HG02981 (cell line): ENCODE data around the gene GNAZ.
A peak's percentile ranks its signal among the peaks of the same experiment; 100 is the strongest.
"Not testable (repeated sequence)": the region's sequence is repeated elsewhere in the genome, so short reads cannot be mapped to it uniquely, and the experiment has no call there.

Experiments
- ATAC-seq: cut with Tn5 transposase; IDR thresholded peaks from one replicate; pipeline ENCODE4 v1.9.1; 2021; ENCODE audit warnings: mild to moderate bottlenecking, moderate library complexity; ENCODE audit not compliant: unreplicated experiment

The GNAZ gene

DNA sequence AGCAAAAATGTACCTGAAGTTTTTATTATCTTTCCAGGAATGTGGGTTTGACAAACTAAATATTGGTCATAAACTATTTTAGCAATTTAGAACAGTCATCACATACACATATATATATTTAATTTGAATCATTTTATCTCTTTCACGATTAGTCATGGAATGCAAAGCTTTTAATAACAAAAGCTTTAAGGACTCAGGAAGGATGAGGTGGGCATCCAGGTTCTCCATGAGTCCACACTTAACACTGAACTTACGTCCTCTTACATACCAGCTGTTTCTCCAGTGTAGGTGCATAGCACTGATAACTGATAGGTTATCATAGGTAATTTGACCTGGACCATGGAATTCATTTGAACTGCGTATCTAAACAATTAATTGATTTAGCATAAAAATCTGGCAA lies 28.1 kb upstream of the GNAZ start:
- no peak for ATAC-seq

DNA sequence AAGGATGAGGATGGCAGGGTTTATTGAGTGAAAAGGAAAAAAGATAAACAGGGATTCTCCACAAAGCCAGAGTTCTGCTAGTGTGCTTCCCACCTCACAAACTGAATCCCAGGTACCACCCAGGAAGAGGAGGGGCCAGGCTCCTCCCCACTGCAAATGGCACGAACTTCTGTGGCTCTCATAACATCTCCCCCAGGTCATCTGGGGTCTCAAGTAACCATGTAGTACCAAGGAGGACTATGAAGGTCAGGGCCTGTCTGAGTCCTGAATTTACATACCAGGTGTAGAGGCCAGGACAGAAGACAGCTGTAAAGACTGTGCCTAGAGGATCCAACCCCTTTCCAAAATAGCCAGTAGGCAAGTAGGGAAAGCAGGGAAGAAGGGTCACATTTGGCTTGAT lies 25.7 kb upstream of the GNAZ start:
- ATAC-seq: no peak

DNA sequence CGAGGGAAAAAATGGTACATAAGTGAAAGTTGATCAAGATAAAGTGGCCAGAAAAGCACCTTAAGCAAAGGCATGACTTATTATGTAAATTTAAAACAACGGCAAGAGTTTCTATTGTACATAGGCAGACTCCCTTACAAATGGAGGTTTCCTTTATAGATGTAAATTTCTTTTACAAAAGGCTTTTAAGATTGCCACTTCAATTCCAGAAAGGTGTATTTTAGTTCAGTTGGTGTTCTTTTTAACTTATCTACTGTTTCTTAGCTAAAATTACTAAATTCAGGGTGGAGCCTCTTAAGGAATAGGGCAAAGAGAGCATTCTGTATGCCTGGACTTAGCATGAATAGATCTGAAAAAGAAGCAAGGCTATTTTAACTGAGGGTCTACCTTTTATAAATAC lies 24.9 kb upstream of the GNAZ start:
- ATAC-seq: no peak

GRCh38 chr22:23047265-23047664 lies 23.1 kb upstream of the GNAZ start:
- ATAC-seq: no peak

DNA sequence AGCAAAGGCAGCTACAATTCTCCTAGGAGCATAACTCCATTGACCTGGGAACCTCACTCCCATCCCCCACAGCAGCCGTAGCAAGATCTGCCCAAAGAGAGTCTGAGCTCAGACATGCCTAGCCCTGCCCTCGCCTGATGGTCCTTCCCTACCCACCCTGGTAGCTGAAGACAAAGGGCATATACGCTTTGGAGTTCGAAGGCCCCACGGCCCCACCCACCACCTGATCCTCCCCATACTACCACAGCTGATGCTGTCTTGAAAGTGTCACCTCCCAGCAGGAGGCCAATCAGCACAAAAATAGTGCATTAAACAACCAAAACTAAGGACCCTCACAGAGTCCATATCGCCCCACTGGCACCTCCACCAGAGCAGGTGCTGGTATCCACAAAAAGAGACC lies 22.6 kb upstream of the GNAZ start:
- ATAC-seq: no peak

DNA sequence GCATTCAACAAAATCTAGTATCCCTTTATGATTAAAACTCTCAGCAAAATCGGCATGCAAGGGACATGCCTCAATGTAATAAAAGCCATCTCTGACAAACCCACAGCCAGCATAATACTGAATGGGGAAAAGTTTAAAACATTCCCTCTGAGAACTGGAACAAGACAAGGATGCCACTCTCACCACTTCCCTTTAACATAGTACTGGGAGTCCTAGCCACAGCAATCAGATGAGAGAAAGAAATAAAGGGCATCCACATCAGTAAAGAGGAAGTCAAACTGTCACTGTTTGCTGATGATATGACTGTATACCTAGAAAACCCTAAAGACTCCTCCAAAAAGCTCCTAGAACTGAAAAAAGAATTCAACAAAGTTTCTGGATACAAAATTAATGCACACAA lies 19.8 kb upstream of the GNAZ start:
- ATAC-seq: not testable (repeated sequence)

- ATAC-seq: no peak
Measured at GRCh38 chr22:23053051-23053707, 17.1 kb upstream of the GNAZ start.

DNA sequence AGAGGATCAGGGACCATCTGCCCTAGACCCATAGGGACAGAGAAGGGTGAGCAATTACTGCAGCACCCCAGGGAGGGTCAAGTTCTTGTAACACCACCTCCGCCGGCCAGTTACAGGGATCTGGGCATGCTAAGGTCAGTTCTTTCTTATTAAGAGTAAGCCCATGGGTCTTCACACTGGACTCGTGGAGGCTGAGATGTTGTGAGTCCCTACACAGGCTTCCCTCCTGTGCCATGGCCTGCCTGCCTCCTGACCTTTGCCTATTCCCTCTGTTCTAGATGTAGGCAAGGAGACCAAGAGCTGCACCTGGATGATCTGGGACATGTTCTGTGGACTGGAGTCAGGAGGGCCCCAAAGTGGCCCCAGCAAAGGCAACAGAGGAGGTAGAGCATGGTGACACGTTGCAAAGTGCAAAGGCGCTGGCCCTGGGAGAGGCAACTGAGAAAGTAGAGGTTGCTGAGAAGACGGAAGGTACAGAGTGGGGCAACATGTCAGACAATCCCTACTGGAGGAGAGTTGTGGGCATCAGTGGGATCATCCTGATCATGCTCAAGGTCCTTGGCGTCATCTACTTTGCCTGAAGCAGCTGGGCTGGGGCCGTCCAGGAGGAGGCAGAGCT lies 16.3 kb upstream of the GNAZ start:
- ATAC-seq: no peak

GRCh38 chr22:23054531-23055257 lies 15.6 kb upstream of the GNAZ start:
- ATAC-seq: peak; percentile 57

GRCh38 chr22:23055449-23056179 lies 14.7 kb upstream of the GNAZ start:
- no peak for ATAC-seq

DNA sequence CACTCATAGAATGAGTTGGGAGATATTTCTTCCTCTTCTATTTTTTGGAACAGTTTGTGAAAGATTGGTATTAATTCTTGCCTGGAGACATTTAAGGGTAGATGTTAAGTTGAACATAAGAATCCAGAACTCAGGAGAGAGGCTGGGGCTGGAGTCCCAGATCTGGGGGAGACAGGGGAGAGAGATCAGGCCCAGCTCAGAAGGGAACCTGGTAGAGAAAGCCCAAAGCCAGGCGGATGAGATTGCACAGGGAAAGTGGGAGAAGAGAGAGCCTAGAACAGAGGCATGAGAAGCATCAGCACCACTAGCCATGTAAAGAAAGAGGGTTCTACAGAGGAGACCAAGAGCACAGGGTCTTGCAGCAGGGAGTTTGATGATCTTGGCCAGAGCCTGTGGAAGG lies 13.0 kb upstream of the GNAZ start:
- ATAC-seq: no peak

- no peak for ATAC-seq
Measured at GRCh38 chr22:23058063-23058462, 12.3 kb upstream of the GNAZ start.

DNA sequence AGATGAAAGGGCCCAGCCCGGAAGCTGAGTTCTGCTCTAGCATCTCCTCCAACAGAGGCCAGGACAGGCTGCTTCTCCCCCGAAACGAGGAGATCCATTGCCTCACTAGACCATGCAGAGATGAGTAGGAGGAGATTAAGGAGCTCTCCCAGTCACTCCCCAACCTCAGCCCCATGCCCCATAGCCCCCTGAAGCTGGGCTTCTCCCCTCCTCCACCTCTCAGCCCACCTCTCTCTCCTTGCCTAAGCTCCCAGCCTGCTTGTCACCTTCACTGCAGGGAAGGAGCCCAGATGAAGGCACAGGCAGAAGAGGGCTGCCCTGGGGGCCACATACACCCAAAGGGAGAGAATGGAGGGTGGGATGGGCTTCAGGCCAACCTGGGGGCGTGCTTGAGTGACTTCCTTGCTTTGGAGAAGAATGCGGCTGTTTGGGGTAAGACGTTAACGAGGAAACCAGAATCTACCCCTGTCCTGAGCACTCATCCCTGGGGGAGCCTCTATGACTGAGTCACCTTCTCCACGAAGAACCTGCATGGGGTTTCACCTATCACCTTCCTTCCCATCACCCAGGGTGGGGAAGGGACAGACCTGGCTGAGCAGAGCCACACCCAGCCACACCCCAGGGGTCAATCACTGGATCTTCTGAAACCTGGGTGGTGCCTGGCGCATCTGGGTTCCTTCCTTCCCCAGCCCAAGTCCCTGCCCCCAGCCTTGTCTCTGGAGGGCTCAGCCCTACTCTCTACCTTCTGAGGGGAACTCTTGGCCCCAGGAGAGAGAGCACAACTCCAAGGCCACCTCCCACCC lies 11.6 kb upstream of the GNAZ start:
- no peak for ATAC-seq

DNA sequence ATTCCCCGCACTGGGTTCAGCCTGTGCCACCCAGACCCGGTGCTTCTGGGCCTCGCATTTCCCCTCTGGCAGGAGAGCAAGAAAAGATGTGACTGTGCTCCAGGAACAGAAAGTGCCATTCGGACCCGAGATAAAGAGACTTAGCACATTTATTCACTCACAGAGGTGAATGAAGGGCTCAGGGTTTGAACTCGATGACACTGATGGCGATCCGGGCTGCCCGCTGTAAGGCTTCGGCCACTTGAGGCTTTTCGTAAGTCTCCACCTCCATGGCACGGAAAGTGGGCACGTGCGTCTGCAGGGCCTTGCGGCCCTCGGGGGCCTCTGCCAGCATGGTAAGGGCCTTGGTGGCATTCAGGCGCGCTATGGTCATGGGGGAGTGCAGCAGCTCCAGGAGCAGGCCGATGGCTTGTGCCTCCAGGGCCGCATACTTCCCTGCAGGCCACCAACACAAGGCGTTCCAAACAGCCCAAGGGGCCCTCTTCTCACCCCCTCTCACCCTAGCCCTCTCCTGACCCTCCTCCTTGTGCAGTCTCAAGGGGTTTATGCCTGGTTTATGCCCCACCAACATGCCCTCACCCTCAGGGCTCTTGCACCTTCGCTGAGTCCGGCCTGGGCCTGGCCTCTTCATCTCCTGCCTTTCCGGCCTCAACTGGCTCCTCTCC lies 10.9 kb upstream of the GNAZ start:
- ATAC-seq: no peak

DNA sequence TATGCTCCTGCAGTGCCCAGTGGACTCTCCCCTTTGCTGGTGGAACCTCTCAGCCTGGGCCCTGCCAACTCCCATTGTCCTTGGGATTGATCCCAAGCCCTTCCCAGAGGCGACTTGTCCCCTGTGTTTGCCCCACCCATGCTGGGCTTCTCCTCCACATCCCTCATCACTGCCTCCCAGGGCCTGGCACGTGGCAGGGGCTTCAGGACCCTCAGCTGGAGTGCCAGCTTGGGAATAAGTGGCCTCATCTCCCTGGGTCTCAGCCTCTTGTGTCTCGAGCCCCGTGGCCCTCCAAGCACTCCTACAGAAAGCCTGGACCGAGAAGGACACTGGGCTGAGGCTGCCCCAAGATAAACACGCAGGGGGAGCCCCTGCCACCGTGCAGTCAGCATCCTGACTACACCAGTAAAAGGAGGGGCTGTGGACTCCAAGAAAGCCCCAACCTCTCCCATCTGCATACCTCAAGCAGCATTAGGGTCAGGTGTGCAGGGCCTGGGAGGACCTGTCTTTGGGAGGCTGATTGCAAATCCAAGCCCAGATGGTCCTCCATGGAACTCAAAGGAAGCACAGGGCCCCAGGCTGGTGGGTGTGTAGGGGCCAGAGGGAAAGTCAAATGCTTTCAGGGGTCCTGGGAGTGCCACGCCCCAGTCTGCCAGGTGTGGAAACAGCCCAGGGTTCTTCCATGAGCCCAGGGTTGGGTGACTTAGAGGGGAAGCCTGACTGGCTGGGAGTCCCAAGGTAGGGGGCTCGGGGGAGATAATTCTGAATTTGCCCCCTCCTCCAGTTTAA lies 9.5 kb upstream of the GNAZ start:
- no peak for ATAC-seq

- ATAC-seq: no peak
Measured at GRCh38 chr22:23061471-23062280, 8.6 kb upstream of the GNAZ start.

- no peak for ATAC-seq
Measured at GRCh38 chr22:23062616-23063538, 7.4 kb upstream of the GNAZ start.
